Measurements from ENCODE around the gene AKAP13. TPM values are rescaled to one million over a fixed set of nuclear protein-coding genes. Genes with fewer than 3 reads are reported as not detected.

Gene AKAP13
- total RNA-seq, 4 donors from 2014 or later, result 189 to 405 (median 244) TPM

- no peak for TF ChIP-seq POLR2A (IDR thresholded peaks at IDR 0.05)
- no peak for TF ChIP-seq CTCF (IDR thresholded peaks at IDR 0.05)
- Histone ChIP-seq H3K9me3 (no peaks in the 10 kb centered on the region), H3K27me3 (no peaks in the 10 kb centered on the region), H3K27ac (peak overlapping the region in 2 of 3 donors; percentile 18 to 81), H3K4me1 (peaks cover 40 to 68% of the 10 kb centered on the region in 2 donors), H3K4me3 (replicated peaks in 1 of 3) (no peak overlapping the region), H3K36me3 (no peaks in the 10 kb centered on the region)
- WGBS, 2 donors, result 78 to 97% methylated on average over 1 of the region's 1 CpG
- intact Hi-C loops (cut with DNase I), result no loop called here
- DNase-seq, result no peak
Measured at GRCh38 chr15:85475317-85475701, 94.9 kb downstream of the AKAP13 start.

- Histone ChIP-seq H3K4me1 (peaks cover 40 to 69% of the 10 kb centered on the region in 2 donors), H3K36me3 (no peaks in the 10 kb centered on the region), H3K27ac (peak overlapping the region in 2 of 3 donors; percentile 18 to 81), H3K27me3 (no peaks in the 10 kb centered on the region), H3K4me3 (replicated peaks in 1 of 3) (no peak overlapping the region), H3K9me3 (no peaks in the 10 kb centered on the region)
- intact Hi-C loops (cut with DNase I), result no loop called here
- no peak for DNase-seq
- TF ChIP-seq CTCF (IDR thresholded peaks at IDR 0.05), result no peak
- no peak for TF ChIP-seq POLR2A (IDR thresholded peaks at IDR 0.05)
Measured at GRCh38 chr15:85475711-85476110, 95.3 kb downstream of the AKAP13 start.

- no peaks in the 10 kb centered on the region for H3K9me3 ChIP-seq
- WGBS, 2 donors, result 82 to 86% methylated on average over 2 of the region's 2 CpGs
- peak overlapping the region; percentile 46 to 81 (median 67) for H3K27ac ChIP-seq
- peaks cover 50 to 77% of the 10 kb centered on the region in 2 donors for H3K4me1 ChIP-seq
- TF ChIP-seq CTCF (IDR thresholded peaks at IDR 0.05), result no peak
- no peak for TF ChIP-seq POLR2A (IDR thresholded peaks at IDR 0.05)
- no peak overlapping the region for H3K4me3 ChIP-seq (replicated peaks in 1 of 3)
- no peak for DNase-seq
- intact Hi-C loops (cut with DNase I), result no loop called here
- H3K36me3 ChIP-seq, result no peaks in the 10 kb centered on the region
- no peaks in the 10 kb centered on the region for H3K27me3 ChIP-seq
Measured at GRCh38 chr15:85477061-85477460, 96.7 kb downstream of the AKAP13 start.

GRCh38 chr15:85477730-85478129 lies 97.3 kb downstream of the AKAP13 start:
- peak; percentile 80 to 81 for DNase-seq
- no peaks in the 10 kb centered on the region for H3K27me3 ChIP-seq
- no peaks in the 10 kb centered on the region for H3K36me3 ChIP-seq
- WGBS, 2 donors, result 9 to 14% methylated on average over 4 of the region's 4 CpGs
- peak in 4 of 6 experiments; percentile 22 to 44 (median 28) for TF ChIP-seq CTCF (IDR thresholded peaks at IDR 0.05)
- peak in 1 of 2 donors; percentile 46 for TF ChIP-seq POLR2A (IDR thresholded peaks at IDR 0.05)
- H3K27ac ChIP-seq, result peak overlapping the region; percentile 46 to 81 (median 67)
- intact Hi-C loops (cut with DNase I), result no loop called here
- peaks cover 56 to 84% of the 10 kb centered on the region in 2 donors for H3K4me1 ChIP-seq
- no peaks in the 10 kb centered on the region for H3K9me3 ChIP-seq
- no peak overlapping the region for H3K4me3 ChIP-seq (replicated peaks in 1 of 3)

- Histone ChIP-seq H3K4me1 (peaks cover 54 to 83% of the 10 kb centered on the region in 2 donors), H3K9me3 (no peaks in the 10 kb centered on the region), H3K27ac (peak overlapping the region in 2 of 3 donors; percentile 67 to 81), H3K4me3 (replicated peaks in 1 of 3) (no peak overlapping the region), H3K36me3 (no peaks in the 10 kb centered on the region), H3K27me3 (no peaks in the 10 kb centered on the region)
- DNase-seq, result no peak
- intact Hi-C loops (cut with DNase I), result no loop called here
- 48 to 59% methylated on average over 4 of the region's 4 CpGs for WGBS, 2 donors
- TF ChIP-seq POLR2A (IDR thresholded peaks at IDR 0.05) (no peak), CTCF (IDR thresholded peaks at IDR 0.05) (no peak)
Measured at GRCh38 chr15:85479071-85479647, 98.8 kb downstream of the AKAP13 start.
